GM19240 (cell line): ENCODE measurements around the gene PXK.
A peak's percentile ranks its signal among the peaks of the same experiment; 100 is the strongest.
"Not testable (repeated sequence)": the region's sequence is repeated elsewhere in the genome, so short reads cannot be mapped to it uniquely, and the experiment has no call there.

ENCODE experiments used
- DNase-seq: peaks from one replicate; pipeline ENCODE4 v3.0.0; 2011; ENCODE audit warnings: low spot score; ENCODE audit not compliant: insufficient read length

PXK gene

DNA sequence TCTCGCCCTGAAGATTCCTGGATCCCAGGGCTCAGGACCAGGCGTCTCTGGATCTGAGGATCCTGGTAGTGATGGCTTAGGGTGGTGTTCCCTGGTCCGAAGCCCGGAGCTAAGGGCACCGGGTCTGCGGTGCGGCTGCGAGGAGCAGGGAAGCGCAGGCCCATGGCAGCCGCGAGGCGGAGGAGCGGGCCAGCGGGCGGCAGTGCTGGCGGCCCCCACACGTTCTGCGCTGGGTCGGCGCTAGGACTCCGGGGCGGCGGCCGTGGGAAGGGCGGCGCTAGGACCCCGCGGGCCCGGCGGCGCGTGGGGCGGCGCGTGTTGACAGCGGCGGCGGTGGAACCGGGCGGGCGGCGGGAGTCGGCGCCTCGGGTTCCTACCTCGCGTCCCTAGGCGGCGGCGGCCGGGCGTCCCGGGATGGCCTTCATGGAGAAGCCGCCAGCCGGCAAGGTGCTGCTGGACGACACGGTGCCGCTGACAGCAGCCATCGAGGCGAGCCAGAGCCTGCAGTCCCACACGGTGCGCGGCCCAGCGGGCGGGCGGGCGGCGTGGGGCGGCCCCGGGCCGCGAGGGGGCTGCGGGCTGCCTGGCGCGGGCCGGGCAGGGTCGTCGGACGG is at the start of gene PXK:
PXK (plus strand) TSS at position 318 of the 614 bp plus-strand sequence; CDS start at position 415, 97 bp downstream.
- peak; percentile 56 for DNase-seq

DNA sequence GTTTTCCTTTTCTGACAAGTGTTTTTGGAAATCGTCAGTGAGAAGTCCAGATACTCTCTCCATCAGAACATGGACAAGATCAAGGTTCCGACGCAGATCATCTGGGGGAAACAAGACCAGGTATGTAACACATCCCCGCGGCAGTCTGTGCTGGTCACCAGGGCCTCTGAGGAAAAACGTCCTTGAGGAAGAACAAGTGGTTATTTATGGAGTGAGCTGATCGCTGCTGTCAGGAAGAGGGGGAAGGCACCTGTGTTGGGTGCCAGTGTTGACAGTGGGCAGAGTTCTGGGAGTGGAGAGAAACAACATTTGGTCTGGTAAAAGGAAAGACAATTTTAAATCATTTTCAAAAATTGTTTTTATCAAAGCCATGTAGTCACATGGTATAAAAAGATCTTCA is 47.4 kb upstream of the PXK start:
- DNase-seq, result no peak

DNA sequence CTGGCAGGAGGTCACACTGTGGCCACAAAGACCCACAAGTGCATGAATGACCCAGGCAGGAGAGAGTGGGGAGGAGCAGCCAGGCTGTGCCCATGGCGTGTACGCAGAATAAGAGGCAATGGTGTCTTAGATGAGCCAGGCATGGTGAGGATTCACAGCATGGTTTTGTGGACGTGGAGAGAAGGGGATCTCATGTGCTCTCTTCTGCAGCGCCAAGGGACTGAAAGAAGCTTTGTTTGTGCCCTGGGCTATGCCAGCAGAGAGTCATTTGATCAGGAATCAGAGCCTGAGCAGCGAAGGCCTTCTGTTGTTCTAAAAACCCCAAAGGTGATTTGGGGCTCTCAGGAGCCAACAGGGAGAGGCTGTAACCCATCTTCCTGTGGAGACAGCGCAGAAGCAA is 45.3 kb upstream of the PXK start:
- DNase-seq, result no peak

DNA sequence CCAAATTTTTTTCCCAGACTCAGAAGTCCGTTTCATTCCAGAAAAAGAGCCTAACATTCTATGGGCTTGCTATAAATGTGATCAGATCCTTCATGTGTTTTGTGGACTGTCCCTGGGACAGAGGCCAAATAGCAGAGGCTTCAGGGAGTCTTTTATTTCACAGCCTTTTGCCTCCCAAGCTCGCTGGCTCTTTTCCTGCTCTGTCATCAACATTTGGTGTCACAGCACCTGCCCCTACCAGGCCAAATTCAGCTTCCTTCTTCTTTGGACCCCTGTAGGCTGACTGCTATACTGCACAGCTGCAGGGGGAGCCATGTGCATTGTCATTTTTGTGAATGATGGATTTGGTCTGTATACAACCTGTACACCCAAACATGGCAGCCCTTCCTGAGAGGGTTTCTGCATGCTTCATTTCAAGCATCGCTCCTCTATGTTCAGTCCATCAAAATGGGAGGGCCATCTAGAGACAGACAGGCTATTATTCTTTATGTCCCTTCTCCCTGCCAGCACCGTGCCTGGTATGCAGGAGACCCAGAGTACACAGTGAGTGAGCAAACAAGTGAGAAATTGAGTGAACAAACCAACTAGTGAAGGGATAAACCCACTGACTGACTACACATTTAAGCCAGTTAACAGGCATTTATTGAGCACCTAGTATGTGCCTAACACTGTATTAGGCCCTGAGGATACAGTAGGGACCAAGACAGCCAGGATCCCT is 44.5 kb upstream of the PXK start:
- no peak for DNase-seq

DNA sequence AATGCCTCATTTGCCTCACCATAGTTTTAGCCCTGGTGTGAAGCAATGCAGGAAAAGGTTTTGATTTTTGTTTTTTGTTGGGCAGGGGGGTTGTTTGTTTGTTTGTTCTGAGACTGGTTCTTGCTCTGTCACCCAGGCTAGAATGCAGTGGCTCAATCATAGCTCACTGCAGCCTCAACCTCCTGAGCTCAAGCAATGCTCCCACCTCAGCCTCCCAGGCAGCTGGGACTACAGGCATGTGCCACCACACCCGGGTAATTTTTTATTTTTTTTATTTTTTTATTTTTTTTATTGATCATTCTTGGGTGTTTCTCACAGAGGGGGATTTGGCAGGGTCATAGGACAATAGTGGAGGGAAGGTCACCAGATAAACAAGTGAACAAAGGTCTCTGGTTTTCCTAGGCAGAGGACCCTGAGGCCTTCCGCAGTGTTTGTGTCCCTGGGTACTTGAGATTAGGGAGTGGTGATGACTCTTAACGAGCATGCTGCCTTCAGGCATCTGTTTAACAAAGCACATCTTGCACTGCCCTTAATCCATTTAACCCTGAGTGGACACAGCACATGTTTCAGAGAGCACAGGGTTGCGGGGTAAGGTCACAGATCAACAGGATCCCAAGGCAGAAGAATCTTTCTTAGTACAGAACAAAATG is 43.6 kb upstream of the PXK start:
- not testable (repeated sequence) for DNase-seq

DNA sequence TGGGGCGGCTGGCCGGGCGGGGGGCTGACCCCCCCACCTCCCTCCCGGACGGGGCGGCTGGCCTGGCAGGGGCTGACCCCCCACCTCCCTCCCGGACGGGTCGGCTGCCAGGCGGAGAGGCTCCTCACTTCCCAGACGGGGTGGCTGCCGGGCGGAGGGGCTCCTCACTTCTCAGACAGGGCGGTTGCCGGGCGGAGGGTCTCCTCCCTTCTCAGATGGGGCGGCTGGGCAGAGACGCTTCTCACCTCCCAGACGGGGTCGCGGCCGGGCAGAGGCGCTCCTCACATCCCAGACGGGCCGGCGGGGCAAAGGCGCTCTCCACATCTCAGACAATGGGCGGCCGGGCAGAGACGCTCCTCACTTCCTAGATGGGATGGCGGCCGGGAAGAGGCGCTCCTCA is 42.2 kb upstream of the PXK start:
- DNase-seq, result not testable (repeated sequence)

DNA sequence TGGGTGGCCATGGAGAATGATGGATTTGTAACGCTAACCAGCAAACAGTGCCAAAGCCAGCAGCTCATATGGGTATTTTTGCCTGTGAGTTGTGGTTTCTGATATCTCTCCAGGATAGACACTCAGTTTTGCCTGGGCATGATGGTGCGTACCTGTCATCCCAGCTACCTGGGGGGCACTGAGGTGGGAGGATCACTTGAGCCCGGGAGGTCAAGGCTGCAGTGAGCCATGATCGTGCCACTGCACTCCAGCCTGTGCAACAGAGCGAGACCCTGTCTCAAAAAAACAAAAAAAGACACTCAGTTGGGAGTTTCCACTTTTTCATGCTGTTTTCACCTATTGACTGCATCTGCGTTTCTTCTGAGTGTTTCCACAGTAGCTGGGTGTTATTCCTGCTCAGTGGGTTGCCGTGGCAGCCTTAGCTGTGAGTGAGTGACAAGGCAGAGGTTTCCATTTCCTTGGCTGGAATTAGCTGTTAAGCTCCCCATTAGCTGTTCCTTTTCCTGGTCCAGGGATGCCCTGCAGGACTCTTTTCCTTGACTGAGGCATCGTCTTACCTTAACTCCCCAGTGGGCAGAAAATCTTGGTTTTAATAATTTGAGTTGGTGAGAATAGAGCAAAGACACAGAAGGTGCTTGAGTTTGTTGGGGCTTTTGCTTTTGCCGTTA is 40.9 kb upstream of the PXK start:
- DNase-seq, result no peak

DNA sequence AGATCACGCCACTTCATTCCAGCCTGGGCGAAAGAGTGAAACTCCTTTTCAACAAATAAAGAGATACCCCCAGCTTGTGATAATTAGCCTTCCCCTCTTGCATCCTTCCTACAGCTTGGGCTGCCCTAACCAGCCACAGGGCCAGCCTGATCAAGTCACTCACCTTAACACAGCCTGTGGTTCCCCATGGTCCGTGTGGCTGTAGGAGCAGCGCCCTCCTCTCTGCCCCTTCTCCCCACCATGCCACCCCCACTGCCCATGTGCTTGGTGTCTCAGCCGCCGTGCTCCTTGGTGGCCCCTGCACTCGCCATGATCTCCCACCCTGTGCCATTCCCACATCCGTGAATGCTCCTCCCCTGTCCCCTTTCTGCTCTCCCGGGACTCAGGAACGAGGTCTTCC is 39.8 kb upstream of the PXK start:
- no peak for DNase-seq

DNA sequence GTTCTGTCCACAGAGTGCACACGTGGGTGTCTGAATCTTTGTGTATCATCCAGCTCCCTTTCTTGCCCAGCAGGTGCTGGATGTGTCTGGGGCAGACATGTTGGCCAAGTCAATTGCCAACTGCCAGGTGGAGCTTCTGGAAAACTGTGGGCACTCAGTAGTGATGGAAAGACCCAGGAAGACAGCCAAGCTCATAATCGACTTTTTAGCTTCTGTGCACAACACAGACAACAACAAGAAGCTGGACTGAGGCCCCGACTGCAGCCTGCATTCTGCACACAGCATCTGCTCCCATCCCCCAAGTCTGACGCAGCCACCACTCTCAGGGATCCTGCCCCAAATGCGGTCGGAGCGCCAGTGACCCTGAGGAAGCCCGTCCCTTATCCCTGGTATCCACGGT is 39.2 kb upstream of the PXK start:
- DNase-seq, result no peak

DNA sequence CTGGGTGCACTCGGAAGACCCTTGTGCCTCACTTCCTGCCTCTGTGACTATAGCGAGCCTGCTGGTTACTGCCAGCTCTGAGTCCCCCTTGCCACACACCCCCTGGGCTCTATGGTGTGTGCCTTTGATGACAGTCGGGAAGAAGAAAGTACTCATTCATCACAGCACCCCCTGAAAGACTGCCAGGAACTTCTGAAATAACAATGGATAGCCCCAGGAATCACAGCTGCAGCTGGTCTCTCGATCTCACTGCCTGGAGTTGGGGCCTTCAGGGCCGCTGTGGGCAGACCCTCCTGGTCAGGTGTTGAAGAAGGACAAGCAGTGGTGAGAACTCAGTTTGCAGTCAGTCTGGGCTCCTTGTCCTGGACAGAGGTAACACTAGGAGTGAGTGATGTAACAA is 36.4 kb upstream of the PXK start:
- no peak for DNase-seq

DNA sequence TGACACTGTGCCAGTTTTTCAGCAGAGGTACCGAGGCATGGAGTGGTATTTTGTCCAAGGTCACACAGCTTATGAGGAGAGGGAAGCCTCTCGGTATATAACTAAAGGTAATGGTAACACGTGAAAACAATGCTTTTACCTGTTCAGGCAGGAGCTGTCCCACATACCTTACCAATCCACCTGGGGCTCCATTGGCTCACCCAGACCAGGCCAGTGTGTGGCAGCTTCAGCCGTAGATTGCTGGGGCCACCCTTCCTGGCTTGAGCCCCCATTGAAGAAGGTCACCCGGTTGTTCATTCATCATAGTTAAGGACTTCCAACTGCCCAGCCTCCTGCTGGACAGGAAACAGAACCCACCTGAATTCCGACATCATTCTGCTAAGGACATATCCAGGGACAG is 35.8 kb upstream of the PXK start:
- DNase-seq, result no peak

DNA sequence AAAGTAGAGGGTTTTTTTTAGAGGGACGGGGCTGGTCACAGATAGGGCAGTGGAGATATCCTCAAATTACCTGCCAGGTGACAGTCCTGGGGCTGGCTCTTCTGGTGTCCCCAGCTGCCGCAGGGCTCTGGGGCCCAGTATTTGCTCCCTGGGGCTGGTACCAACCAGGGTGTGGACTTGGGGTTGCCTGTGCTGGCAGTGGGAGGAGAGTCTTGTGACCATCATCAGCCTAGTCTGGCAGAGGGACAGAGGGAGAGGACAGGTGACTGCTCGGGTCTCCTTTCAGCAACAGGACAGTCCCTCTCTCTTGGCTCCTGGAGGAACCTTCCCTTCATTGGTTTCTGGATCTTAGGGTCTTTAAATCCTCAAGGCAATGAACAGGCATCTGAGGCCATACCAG is 34.5 kb upstream of the PXK start:
- no peak for DNase-seq

DNA sequence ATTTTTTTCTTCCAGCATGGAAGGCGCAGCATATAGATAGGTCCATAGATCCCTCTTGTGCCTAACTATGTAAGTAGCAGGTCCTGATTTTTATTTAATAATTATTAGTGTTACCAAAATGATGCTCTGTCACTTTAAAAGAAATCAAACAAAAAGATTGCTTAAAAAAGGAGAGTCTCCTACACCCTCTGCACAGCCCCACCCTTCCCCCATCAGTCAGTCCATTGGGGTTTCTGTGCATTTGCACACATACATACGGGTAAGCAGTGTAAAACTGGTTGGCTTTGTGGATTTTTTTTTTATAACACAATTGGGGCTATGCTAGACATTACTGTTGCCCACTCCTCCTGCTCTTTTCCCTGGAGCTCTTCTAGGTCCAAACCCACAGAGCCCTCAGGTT is 33.6 kb upstream of the PXK start:
- DNase-seq, result no peak

DNA sequence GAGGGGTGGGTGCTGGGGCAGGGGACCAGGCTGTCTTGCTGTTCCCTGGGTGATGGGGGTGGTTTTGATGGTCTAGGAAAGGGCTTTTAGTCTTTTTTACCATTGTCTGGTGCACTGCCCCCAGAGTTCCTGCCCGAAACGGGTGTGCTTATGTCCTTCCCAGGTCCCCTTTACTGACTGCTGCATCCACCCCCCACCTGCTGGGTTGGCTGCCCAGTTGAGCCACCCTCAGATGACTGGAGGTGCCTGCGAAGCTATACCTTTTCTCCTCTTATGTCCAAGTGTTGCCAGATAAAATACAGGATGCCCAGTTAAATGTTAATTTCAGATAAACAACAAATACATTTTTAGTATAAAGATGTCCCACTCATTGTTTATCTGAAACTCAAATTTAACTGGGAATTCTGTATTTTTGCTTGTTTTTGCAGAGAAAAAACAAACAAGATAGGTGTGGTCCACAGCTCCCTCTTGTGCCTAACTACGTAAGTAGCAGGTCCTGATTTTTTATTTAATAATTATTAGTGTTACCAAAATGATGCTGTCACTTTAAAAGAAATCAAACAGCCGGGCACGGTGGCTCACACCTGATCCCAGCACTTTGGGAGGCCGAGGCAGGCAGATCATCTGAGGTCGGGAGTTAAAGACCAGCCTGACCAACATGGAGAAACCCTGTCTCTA is 32.7 kb upstream of the PXK start:
- no peak for DNase-seq

DNA sequence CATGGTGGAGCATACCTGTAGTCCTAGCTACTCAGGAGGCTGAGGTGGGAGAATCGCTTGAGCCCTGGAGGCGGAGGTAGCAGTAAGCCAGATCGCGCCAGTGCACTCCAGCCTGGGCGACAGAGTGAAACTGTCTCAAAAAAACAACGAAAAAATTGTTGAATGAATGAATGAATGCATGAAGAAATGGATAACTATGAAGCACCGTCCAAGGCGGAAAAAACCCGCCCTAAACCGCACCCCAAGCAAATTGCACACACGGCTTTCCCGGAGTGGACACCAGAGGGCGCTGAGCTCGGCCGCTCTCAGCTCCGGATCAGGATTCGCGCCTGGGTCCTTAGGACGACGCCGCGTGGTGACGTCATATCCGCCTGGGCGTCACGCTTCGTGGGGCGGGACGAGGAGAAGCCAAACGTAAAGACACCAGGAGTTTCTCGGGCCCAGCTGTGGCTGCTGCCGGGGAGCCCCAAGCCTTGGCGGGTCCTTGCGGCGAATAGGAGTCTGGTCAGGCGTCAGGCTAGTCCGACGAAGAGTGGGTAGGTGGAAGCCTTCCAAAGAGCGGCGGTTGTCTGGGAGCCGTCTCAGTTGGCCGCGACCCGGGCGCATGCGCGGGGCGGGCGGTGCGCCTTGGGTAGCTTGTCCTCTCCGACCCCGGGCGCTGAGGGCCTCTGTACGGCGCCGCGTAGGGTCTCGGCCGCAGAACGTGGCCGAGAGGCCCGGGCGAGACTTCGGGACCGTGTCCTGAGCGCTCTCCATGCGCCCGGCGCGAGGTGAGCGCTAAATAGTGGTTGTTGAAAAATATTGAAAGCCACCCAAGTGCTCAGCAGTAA is 26.6 kb upstream of the PXK start, which contains the start of the genes HTD2 and RPP14:
HTD2 (plus strand) TSS at position 639 of the 830 bp plus-strand sequence. CDS start 11,094 bp downstream, outside the sequence.
RPP14 (plus strand) TSS at position 364 of the 830 bp plus-strand sequence. CDS start 4,085 bp downstream, outside the sequence.
- peak; percentile 83 for DNase-seq

DNA sequence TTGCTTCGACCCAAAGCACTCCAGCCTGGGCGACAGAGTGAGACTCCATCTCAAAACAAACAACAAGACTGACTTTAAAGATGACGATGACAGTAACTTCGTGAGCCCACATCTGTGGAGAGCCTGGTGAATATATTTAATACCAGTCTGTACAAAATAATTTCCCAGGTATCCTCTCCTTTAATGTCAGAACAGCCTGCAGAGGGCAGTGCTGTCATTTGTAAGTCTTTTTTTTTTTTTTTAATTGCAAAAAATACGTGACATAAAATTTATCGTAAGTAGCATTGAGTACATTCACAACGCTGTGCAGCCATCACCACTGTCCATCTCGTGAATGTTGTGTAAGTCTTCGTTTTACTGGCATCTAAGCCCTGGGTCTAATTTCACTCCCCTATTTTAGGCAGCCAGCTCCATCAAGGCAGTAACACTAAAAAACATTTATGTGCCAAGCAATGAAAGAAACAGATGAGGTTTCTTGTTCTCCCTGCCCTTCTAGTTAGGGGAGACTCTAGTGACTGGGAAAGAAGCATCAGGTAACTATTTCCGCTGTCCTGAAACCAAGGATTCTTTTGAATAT is 25.0 kb upstream of the PXK start:
- DNase-seq, result no peak

DNA sequence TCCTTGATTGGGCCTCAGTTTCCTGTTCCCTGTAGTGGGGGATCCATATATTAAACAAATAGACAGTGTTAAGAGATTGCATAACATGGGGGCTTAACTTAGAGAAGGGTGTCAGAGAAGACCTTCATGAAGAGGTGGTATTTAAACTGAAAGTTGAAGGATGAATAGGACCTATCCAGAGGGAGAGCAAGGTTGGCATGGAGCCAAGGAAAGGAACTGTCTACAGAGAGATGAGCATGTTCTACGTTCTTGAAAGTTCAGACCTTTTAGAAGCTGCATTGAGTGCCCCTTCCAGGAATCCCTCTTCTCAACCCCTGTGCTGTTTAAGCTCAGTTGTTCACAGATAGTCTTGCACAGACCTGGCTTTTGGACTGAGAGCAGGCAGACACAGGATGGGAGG is 24.0 kb upstream of the PXK start:
- no peak for DNase-seq

DNA sequence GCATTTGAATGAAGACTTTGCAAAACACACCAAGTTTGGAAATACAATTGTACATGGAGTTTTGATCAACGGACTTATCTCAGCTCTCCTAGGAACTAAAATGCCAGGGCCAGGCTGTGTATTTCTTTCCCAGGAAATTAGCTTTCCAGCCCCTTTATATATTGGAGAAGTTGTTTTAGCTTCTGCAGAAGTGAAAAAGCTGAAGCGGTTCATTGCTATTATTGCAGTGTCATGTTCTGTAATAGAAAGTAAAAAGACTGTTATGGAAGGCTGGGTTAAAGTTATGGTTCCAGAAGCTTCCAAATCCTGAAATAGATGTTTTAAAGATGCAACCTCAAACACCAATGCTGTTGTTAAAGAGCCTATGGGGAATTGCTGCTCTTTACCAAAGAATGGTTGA is 14.9 kb upstream of the PXK start:
- DNase-seq, result no peak

DNA sequence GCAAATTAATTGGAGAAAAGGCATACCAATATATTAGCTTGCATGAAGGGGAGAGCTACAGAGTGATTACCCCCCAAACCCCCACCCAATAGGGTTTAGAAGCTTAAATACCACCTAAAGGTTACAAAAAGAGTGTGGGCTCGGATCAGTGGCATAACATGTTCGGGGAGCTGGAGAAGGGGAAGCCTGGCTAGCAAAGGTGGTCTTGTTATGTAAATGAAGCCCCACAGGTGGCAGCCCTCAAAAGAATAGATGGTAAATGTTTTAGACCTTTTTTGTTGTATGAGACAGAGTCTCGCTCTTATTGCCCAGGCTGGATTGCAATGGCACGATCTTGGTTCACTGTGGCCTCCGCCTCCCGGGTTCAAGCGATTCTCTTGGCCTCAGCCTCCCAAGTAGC is 10.9 kb upstream of the PXK start:
- DNase-seq, result no peak

DNA sequence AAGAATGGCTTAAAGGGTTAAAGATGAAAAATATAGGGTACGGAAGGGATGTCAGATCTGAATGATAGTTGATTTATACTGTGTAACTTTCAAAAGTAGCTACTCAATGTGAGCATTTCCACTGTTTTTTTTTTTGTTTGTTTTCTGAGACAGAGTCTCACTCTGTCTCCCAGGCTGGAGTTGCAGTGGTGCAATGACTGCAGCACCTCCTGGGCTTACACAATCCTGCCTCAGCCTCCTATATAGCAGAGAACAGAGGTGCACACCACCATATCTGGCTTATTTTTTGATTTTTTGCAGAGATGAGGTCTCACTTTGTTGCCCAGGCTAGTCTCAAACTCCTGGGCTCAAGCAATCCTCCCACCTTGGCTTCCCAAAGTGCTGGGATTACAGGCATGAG is 9.9 kb upstream of the PXK start:
- no peak for DNase-seq
